Mesenchymal stem cell (in vitro differentiated cells and primary cell): ENCODE results near the gene TSBP1. TPM values are rescaled to one million over a fixed set of nuclear protein-coding genes. Genes with fewer than 3 reads are reported as not detected.

Experiments used
- DNase-seq: peaks from one replicate; pipeline ENCODE4 v3.0.0-alpha.2; 2013
- H2AFZ ChIP-seq: one replicate; pipeline ENCODE4 v1.6.1; 2013; ENCODE audit warnings: low read depth, mild to moderate bottlenecking, control low read depth, inconsistent platforms, low read length, moderate library complexity
- H2AK5ac ChIP-seq: 2 replicates; pipeline ENCODE4 v1.6.1; 2013; ENCODE audit warnings: low read length, moderate library complexity, mild to moderate bottlenecking, inconsistent platforms; ENCODE audit not compliant: severe bottlenecking
- H2BK120ac ChIP-seq: one replicate; pipeline ENCODE4 v1.6.1; 2013; ENCODE audit warnings: low read depth, mild to moderate bottlenecking, inconsistent platforms, low read length, moderate library complexity
- H2BK12ac ChIP-seq, 2 experiments: one replicate each; pipeline ENCODE4 v1.6.1; 2013; ENCODE audit warnings: inconsistent platforms in 2 of 2, low read length in 2 of 2, mild to moderate bottlenecking in 2 of 2, moderate library complexity in 2 of 2, control low read depth in 1 of 2
- H2BK15ac ChIP-seq: one replicate; pipeline ENCODE4 v1.6.1; 2013; ENCODE audit warnings: mild to moderate bottlenecking, low read depth, inconsistent platforms; ENCODE audit not compliant: poor library complexity, severe bottlenecking
- H2BK5ac ChIP-seq: 2 replicates; pipeline ENCODE4 v1.6.1; 2013; ENCODE audit warnings: low read depth, mild to moderate bottlenecking, low read length, control low read depth, inconsistent platforms; ENCODE audit not compliant: poor library complexity, severe bottlenecking
- H3K14ac ChIP-seq, 2 experiments: one replicate each; pipeline ENCODE4 v1.6.1; 2013; ENCODE audit warnings: inconsistent platforms in 2 of 2, low read length in 2 of 2, control low read depth in 1 of 2, mild to moderate bottlenecking in 1 of 2, moderate library complexity in 1 of 2
- H3K18ac ChIP-seq, 2 experiments: one replicate each; pipeline ENCODE4 v1.6.1; 2013; ENCODE audit warnings: inconsistent platforms in 2 of 2, low read length in 2 of 2, control low read depth in 1 of 2, low read depth in 1 of 2, mild to moderate bottlenecking in 1 of 2
- H3K23ac ChIP-seq, 2 experiments: one replicate each; pipeline ENCODE4 v1.6.1; 2013; ENCODE audit warnings: inconsistent platforms in 2 of 2, low read length in 2 of 2, mild to moderate bottlenecking in 2 of 2, moderate library complexity in 2 of 2, control low read depth in 1 of 2
- H3K27ac ChIP-seq: 2 replicates; pipeline ENCODE4 v1.5.1; 2013; ENCODE audit warnings: mild to moderate bottlenecking, moderate library complexity, low read length, control low read depth, inconsistent platforms; ENCODE audit not compliant: poor library complexity, severe bottlenecking
- H3K27me3 ChIP-seq, 2 experiments: 2 replicates each; pipeline versions ENCODE4 v1.6.1 to v1.7.0; 2013; ENCODE audit warnings: low read length in 2 of 2, mild to moderate bottlenecking in 2 of 2, moderate library complexity in 2 of 2, control low read depth in 1 of 2, inconsistent platforms in 1 of 2; ENCODE audit not compliant: control insufficient read depth in 1 of 2, insufficient read depth in 1 of 2
- H3K36me3 ChIP-seq, 2 experiments: 2 replicates each; pipeline versions ENCODE4 v1.6.1 to v1.7.0; 2013; ENCODE audit warnings: low read length in 2 of 2, control low read depth in 1 of 2, inconsistent platforms in 1 of 2, low read depth in 1 of 2, mild to moderate bottlenecking in 1 of 2; ENCODE audit not compliant: insufficient read depth in 2 of 2, control insufficient read depth in 1 of 2
- H3K4ac ChIP-seq, 2 experiments: one replicate each; pipeline ENCODE4 v1.6.1; 2013; ENCODE audit warnings: inconsistent platforms in 2 of 2, low read length in 2 of 2, mild to moderate bottlenecking in 2 of 2, moderate library complexity in 2 of 2, control low read depth in 1 of 2, low read depth in 1 of 2
- H3K4me1 ChIP-seq: 2 replicates; pipeline ENCODE4 v1.6.1; 2013; ENCODE audit warnings: low read depth, low read length, control low read depth; ENCODE audit not compliant: control insufficient read depth, insufficient read depth
- H3K4me2 ChIP-seq: 2 replicates; pipeline ENCODE4 v1.6.1; 2013; ENCODE audit warnings: low read length, mild to moderate bottlenecking, inconsistent platforms; ENCODE audit not compliant: poor library complexity, severe bottlenecking
- H3K4me3 ChIP-seq, 2 experiments: 2 replicates each; pipeline versions ENCODE4 v1.5.1 to v1.7.0; 2013; ENCODE audit warnings: low read length in 2 of 2, mild to moderate bottlenecking in 2 of 2, control low read depth in 1 of 2, low read depth in 1 of 2; ENCODE audit not compliant: insufficient read depth in 1 of 2
- H3K79me1 ChIP-seq: replicated peaks from 2 replicates; pipeline ENCODE4 v1.6.1; 2013; ENCODE audit warnings: mild to moderate bottlenecking, control low read depth, low read length, inconsistent platforms; ENCODE audit not compliant: poor library complexity, severe bottlenecking
- H3K9ac ChIP-seq: 2 replicates; pipeline ENCODE4 v1.7.0; 2013; ENCODE audit warnings: mild to moderate bottlenecking, low read length, moderate library complexity
- H3K9me3 ChIP-seq: 2 replicates; pipeline ENCODE4 v1.7.0; 2013; ENCODE audit warnings: mild to moderate bottlenecking, low read length; ENCODE audit not compliant: control insufficient read depth
- H4K8ac ChIP-seq: one replicate; pipeline ENCODE4 v1.6.1; 2013; ENCODE audit warnings: inconsistent platforms, mild to moderate bottlenecking, low read length, moderate library complexity
- H4K91ac ChIP-seq: one replicate; pipeline ENCODE4 v1.6.1; 2013; ENCODE audit warnings: mild to moderate bottlenecking, low read length, inconsistent platforms
- WGBS: methylation state at CpG from one replicate; pipeline ENCODE4 v1.1.7; 2013; ENCODE audit warnings: mixed read lengths; 5-methylcytosine and 5-hydroxymethylcytosine counted together
- polyA plus RNA-seq, 2 experiments: library from polyadenylated mRNA; stranded (reverse); fragments of 200-250 nt; gene quantifications; one replicate each; pipeline ENCODE4 v1.2.3, GENCODE V29; 2013

Gene TSBP1
- polyA plus RNA-seq (2013, experiment 1 of 2), result 0.03 TPM
- polyA plus RNA-seq (2013, experiment 2 of 2), result not detected

GRCh38 chr6:32371803-32372202 lies at the start of gene TSBP1:
Gene TSBP1, minus strand, starts transcription at chr6:32371903. Its CDS starts 197 bp downstream, at chr6:32371706.
- no peak within 1 kb of the TSS for H2AFZ ChIP-seq
- H3K79me1 ChIP-seq, result no peaks in the 10 kb centered on the region
- H3K23ac ChIP-seq, result no peak within 1 kb of the TSS
- no peak within 1 kb of the TSS for H3K27ac ChIP-seq
- H2BK5ac ChIP-seq, result no peak within 1 kb of the TSS
- no peak within 1 kb of the TSS for H2BK120ac ChIP-seq
- H3K9ac ChIP-seq, result no peak within 1 kb of the TSS
- H4K91ac ChIP-seq, result no peak within 1 kb of the TSS
- no peaks in the 10 kb centered on the region for H3K27me3 ChIP-seq
- H3K4ac ChIP-seq, result no peak within 1 kb of the TSS
- no peak within 1 kb of the TSS for H2BK15ac ChIP-seq
- DNase-seq, result no peak
- H3K18ac ChIP-seq, result no peak within 1 kb of the TSS
- no peak within 1 kb of the TSS for H3K4me2 ChIP-seq
- H2AK5ac ChIP-seq, result no peak within 1 kb of the TSS
- no peaks in the 10 kb centered on the region for H3K4me1 ChIP-seq
- no peak within 1 kb of the TSS for H4K8ac ChIP-seq
- no peak within 1 kb of the TSS for H3K14ac ChIP-seq
- H3K4me3 ChIP-seq, result no peak within 1 kb of the TSS
- H2BK12ac ChIP-seq, result no peak within 1 kb of the TSS
- H3K36me3 ChIP-seq, result no peaks in the 10 kb centered on the region
- no peaks in the 10 kb centered on the region for H3K9me3 ChIP-seq

GRCh38 chr6:32416036-32416435 lies 44.3 kb upstream of the TSBP1 start:
- no peak overlapping the region for H2BK5ac ChIP-seq
- no peaks in the 10 kb centered on the region for H3K36me3 ChIP-seq
- no peaks in the 10 kb centered on the region for H3K79me1 ChIP-seq
- no peak overlapping the region for H2BK15ac ChIP-seq
- H3K4me2 ChIP-seq, result no peak overlapping the region
- WGBS, result 60% methylated on average over 3 of the region's 3 CpGs
- no peak overlapping the region for H4K8ac ChIP-seq
- no peak overlapping the region for H3K4ac ChIP-seq
- no peaks in the 10 kb centered on the region for H3K9me3 ChIP-seq
- no peak overlapping the region for H2BK12ac ChIP-seq
- no peak for DNase-seq
- no peak overlapping the region for H2AFZ ChIP-seq
- no peak overlapping the region for H2AK5ac ChIP-seq
- no peak overlapping the region for H3K23ac ChIP-seq
- no peak overlapping the region for H3K14ac ChIP-seq
- no peaks in the 10 kb centered on the region for H3K4me1 ChIP-seq
- no peak overlapping the region for H3K4me3 ChIP-seq
- no peak overlapping the region for H4K91ac ChIP-seq
- H3K9ac ChIP-seq, result peak overlapping the region; percentile 50
- H3K27ac ChIP-seq, result no peak overlapping the region
- peaks cover 51 to 88% of the 10 kb centered on the region in 2 experiments for H3K27me3 ChIP-seq
- H2BK120ac ChIP-seq, result no peak overlapping the region
- H3K18ac ChIP-seq, result no peak overlapping the region

GRCh38 chr6:32415521-32416019 lies 43.9 kb upstream of the TSBP1 start:
- no peaks in the 10 kb centered on the region for H3K9me3 ChIP-seq
- H3K4me2 ChIP-seq, result no peak overlapping the region
- H4K91ac ChIP-seq, result no peak overlapping the region
- no peak overlapping the region for H3K18ac ChIP-seq
- peak overlapping the region; percentile 50 for H3K9ac ChIP-seq
- no peaks in the 10 kb centered on the region for H3K79me1 ChIP-seq
- H4K8ac ChIP-seq, result no peak overlapping the region
- 3% methylated on average over 9 of the region's 13 CpGs for WGBS
- no peak overlapping the region for H2BK15ac ChIP-seq
- no peak overlapping the region for H2BK120ac ChIP-seq
- H3K4me3 ChIP-seq, result peak overlapping the region in 1 of 2 experiments; percentile 1
- H2BK5ac ChIP-seq, result no peak overlapping the region
- H3K27me3 ChIP-seq, result peaks cover 46 to 86% of the 10 kb centered on the region in 2 experiments
- H3K27ac ChIP-seq, result no peak overlapping the region
- no peaks in the 10 kb centered on the region for H3K4me1 ChIP-seq
- no peak overlapping the region for H3K23ac ChIP-seq
- H2AFZ ChIP-seq, result no peak overlapping the region
- H3K36me3 ChIP-seq, result no peaks in the 10 kb centered on the region
- H2AK5ac ChIP-seq, result no peak overlapping the region
- peak; percentile 74 for DNase-seq
- no peak overlapping the region for H3K14ac ChIP-seq
- H2BK12ac ChIP-seq, result no peak overlapping the region
- no peak overlapping the region for H3K4ac ChIP-seq

- Histone ChIP-seq H2BK12ac (no peak overlapping the region), H3K4me2 (no peak overlapping the region)
Measured at GRCh38 chr6:32413427-32414047, 41.8 kb upstream of the TSBP1 start.

More at GRCh38 chr6:32413427-32414047, 41.8 kb upstream of the TSBP1 start:
- Histone ChIP-seq H3K27ac (no peak overlapping the region), H3K27me3 (peaks cover 37 to 74% of the 10 kb centered on the region in 2 experiments), H4K8ac (no peak overlapping the region), H2BK5ac (no peak overlapping the region), H3K9me3 (no peaks in the 10 kb centered on the region), H2BK120ac (no peak overlapping the region), H3K4ac (no peak overlapping the region), H3K4me3 (no peak overlapping the region), H3K18ac (no peak overlapping the region), H3K23ac (no peak overlapping the region), H3K9ac (no peak overlapping the region), H4K91ac (no peak overlapping the region), H3K36me3 (no peaks in the 10 kb centered on the region), H2AK5ac (no peak overlapping the region), H3K14ac (no peak overlapping the region), H2AFZ (no peak overlapping the region), H3K4me1 (no peaks in the 10 kb centered on the region), H3K79me1 (no peaks in the 10 kb centered on the region), H2BK15ac (no peak overlapping the region)
- DNase-seq, result peak; percentile 60
- WGBS, result 3% methylated on average over 9 of the region's 11 CpGs
